ENCODE results near the gene TTBK1.

TTBK1 gene

DNA sequence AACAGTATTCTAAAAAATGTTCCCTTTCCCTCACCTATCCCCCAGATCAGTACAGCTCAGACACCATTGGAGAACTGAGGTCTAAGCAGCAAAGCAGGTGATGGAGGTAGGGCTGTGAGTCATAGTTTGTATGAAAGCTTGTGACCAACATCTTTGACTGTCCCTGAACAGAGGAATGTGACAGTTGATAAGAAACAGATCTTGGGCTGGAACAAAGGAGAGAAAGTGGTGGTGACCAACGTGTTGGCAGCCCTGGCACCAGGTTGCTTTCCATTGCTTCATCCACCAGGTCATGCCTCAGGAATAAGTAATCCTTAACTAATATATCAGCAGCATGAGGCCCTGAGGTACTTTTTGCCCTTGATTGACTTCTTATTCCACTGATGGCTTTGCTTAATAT lies 85.2 kb downstream of the TTBK1 start:
- H3K27ac ChIP-seq (ENCODE audit: insufficient read depth in 1 of 2, low read depth in 1 of 2, low read length in 2 of 2, poor library complexity in 1 of 2, severe bottlenecking in 2 of 2): no peak overlapping the region
- no peaks in the 10 kb centered on the region for H3K36me3 ChIP-seq (ENCODE audit: control insufficient read depth in 4 of 4, insufficient read depth in 4 of 4, low read length in 3 of 4)
- H3K9me3 ChIP-seq (ENCODE audit: control extremely low read depth in 1 of 5, control insufficient read depth in 4 of 5, insufficient read depth in 2 of 5, low read depth in 1 of 5, low read length in 4 of 5): no peaks in the 10 kb centered on the region
- H3K4me1 ChIP-seq (ENCODE audit: control extremely low read depth in 1 of 4, control insufficient read depth in 4 of 4, insufficient read depth in 4 of 4, low read length in 3 of 4): peaks cover 2 to 10% (median 5%) of the 10 kb centered on the region in 4 experiments
- ChIA-PET POLR2A (no interaction called here), CTCF (interaction anchor here (1.0 to 2.2 kb wide), 4 partner anchors 10 to 65 kb away, joined by 3 to 7 read pairs (median 4); partner anchors contain the start of gene CRIP3)
- 100% methylated on average over 1 of the region's 1 CpG for WGBS (ENCODE audit: insufficient coverage)
- H3K27me3 ChIP-seq (replicated peaks in 2 of 5; ENCODE audit: control insufficient read depth in 4 of 5, insufficient read depth in 5 of 5, low read length in 4 of 5): no peaks in the 10 kb centered on the region
- no peak for DNase-seq
- no peak overlapping the region for H3K4me3 ChIP-seq (ENCODE audit: control insufficient read depth in 1 of 7, extremely low read depth in 1 of 7, insufficient read depth in 4 of 7, low read depth in 2 of 7, low read length in 6 of 7)

DNA sequence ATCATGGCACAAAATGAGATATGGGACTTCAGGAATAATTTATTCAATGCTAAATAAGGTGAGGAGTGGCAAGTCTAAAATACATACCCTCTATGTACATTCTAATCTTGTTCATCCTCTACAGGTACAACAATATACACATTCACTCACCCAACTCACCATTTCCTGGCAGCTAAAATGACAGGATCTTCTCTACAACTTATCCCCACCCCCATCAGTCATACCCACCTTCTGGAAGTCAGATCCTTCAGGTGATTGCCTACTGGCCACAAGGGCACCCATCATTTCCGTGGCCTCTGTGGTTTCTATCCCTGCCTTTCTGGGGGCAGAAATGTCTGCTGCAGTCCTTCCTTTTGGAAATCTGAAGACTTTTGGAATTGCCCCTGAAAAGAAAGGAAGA lies 88.2 kb downstream of the TTBK1 start:
- 0% methylated on average over 1 of the region's 1 CpG for WGBS (ENCODE audit: insufficient coverage)
- Histone ChIP-seq H3K4me1 (ENCODE audit: control extremely low read depth in 1 of 4, control insufficient read depth in 4 of 4, insufficient read depth in 4 of 4, low read length in 3 of 4) (peaks cover 5 to 13% (median 8%) of the 10 kb centered on the region in 4 experiments), H3K36me3 (ENCODE audit: control insufficient read depth in 4 of 4, insufficient read depth in 4 of 4, low read length in 3 of 4) (peaks cover 0 to 2% (median under 1%) of the 10 kb centered on the region in 4 experiments), H3K27ac (ENCODE audit: insufficient read depth in 1 of 2, low read depth in 1 of 2, low read length in 2 of 2, poor library complexity in 1 of 2, severe bottlenecking in 2 of 2) (no peak overlapping the region), H3K9me3 (ENCODE audit: control extremely low read depth in 1 of 5, control insufficient read depth in 4 of 5, insufficient read depth in 2 of 5, low read depth in 1 of 5, low read length in 4 of 5) (no peaks in the 10 kb centered on the region), H3K27me3 (replicated peaks in 2 of 5; ENCODE audit: control insufficient read depth in 4 of 5, insufficient read depth in 5 of 5, low read length in 4 of 5) (no peaks in the 10 kb centered on the region), H3K4me3 (ENCODE audit: control insufficient read depth in 1 of 7, extremely low read depth in 1 of 7, insufficient read depth in 4 of 7, low read depth in 2 of 7, low read length in 6 of 7) (peak overlapping the region in 1 of 7 experiments; percentile 42)
- no peak for DNase-seq
- CTCF ChIA-PET: interaction anchor here (1.0 to 1.3 kb wide), 4 partner anchors 11 to 67 kb away, joined by 3 to 4 read pairs (median 4); no protein-coding TSS in a partner anchor
- POLR2A ChIA-PET: no interaction called here

DNA sequence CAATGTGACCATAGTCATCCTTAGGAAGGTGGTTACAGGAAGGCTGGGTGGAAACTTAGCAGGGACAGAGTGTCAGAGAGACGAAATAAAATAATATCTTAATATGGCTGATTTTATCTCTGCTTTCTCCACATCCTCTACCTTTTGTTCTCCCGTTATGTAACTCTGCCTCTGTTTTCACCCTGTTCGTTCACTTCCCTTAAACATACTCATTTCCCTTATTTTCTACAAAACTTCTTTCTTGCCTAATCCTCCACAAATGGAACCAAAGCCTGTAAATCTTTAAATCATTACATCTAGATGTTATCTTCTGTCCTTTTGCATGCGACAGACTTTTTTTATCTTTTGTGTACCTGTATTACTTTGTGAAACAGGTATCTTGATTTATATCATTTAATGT lies 88.6 kb downstream of the TTBK1 start:
- ChIA-PET POLR2A (no interaction called here), CTCF (interaction anchor here (1.0 kb wide), 1 partner anchor 18 kb away, joined by 3 read pairs; no protein-coding TSS in a partner anchor)
- Histone ChIP-seq H3K4me1 (ENCODE audit: control extremely low read depth in 1 of 4, control insufficient read depth in 4 of 4, insufficient read depth in 4 of 4, low read length in 3 of 4) (peaks cover 5 to 13% (median 8%) of the 10 kb centered on the region in 4 experiments), H3K27me3 (replicated peaks in 2 of 5; ENCODE audit: control insufficient read depth in 4 of 5, insufficient read depth in 5 of 5, low read length in 4 of 5) (no peaks in the 10 kb centered on the region), H3K27ac (ENCODE audit: insufficient read depth in 1 of 2, low read depth in 1 of 2, low read length in 2 of 2, poor library complexity in 1 of 2, severe bottlenecking in 2 of 2) (no peak overlapping the region), H3K9me3 (ENCODE audit: control extremely low read depth in 1 of 5, control insufficient read depth in 4 of 5, insufficient read depth in 2 of 5, low read depth in 1 of 5, low read length in 4 of 5) (no peaks in the 10 kb centered on the region), H3K4me3 (ENCODE audit: control insufficient read depth in 1 of 7, extremely low read depth in 1 of 7, insufficient read depth in 4 of 7, low read depth in 2 of 7, low read length in 6 of 7) (peak overlapping the region in 1 of 7 experiments; percentile 42), H3K36me3 (ENCODE audit: control insufficient read depth in 4 of 4, insufficient read depth in 4 of 4, low read length in 3 of 4) (peaks cover 0 to 4% (median under 1%) of the 10 kb centered on the region in 4 experiments)
- WGBS (ENCODE audit: insufficient coverage): 18% methylated on average over 2 of the region's 4 CpGs
- DNase-seq: peak in 2 of 3 donors; percentile 22 to 35

DNA sequence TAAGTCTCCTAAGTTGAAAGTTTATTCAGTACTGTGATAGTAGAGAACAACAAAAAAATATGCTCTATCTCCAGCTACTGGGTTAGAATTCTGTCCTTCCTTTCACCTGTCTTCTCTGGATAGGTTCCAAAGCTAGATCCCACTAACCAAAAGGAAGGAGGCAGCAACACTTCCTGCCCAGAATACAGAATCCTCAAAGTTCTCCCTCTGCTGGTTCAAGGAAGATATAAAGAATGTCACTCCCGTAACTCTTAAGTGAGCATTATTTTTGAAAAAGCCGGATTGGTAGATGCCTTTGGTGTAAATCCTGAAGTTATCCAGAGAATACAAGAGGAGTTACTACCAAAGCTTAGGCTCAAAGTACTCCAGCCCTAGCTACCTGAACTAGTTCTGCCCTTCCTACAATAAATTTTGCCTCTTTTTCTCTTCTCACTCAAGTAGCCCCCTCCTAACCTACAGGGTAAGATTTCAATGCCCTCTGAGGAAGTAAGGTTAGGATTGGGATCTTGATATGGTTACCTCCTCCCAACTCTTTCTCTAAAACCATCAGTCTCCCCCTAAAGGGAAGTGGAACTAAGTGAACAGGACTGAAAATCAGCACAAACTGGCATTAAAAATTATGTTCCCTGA lies 91.3 kb downstream of the TTBK1 start:
- H3K9me3 ChIP-seq (ENCODE audit: control extremely low read depth in 1 of 5, control insufficient read depth in 4 of 5, insufficient read depth in 2 of 5, low read depth in 1 of 5, low read length in 4 of 5): no peaks in the 10 kb centered on the region
- POLR2A ChIA-PET: no interaction called here
- H3K36me3 ChIP-seq (ENCODE audit: control insufficient read depth in 4 of 4, insufficient read depth in 4 of 4, low read length in 3 of 4): peaks cover 8 to 14% (median 10%) of the 10 kb centered on the region in 4 experiments
- peaks cover 5 to 13% (median 8%) of the 10 kb centered on the region in 4 experiments for H3K4me1 ChIP-seq (ENCODE audit: control extremely low read depth in 1 of 4, control insufficient read depth in 4 of 4, insufficient read depth in 4 of 4, low read length in 3 of 4)
- no peaks in the 10 kb centered on the region for H3K27me3 ChIP-seq (replicated peaks in 2 of 5; ENCODE audit: control insufficient read depth in 4 of 5, insufficient read depth in 5 of 5, low read length in 4 of 5)
- WGBS (ENCODE audit: insufficient coverage): 33% methylated on average over 1 of the region's 2 CpGs
- H3K4me3 ChIP-seq (ENCODE audit: control insufficient read depth in 1 of 7, extremely low read depth in 1 of 7, insufficient read depth in 4 of 7, low read depth in 2 of 7, low read length in 6 of 7): no peak overlapping the region
- CTCF ChIA-PET: interaction anchor here (0.6 to 5.0 kb wide), 14 partner anchors 14 to 172 kb away, joined by 3 to 35 read pairs (median 5); partner anchors contain the start of genes CRIP3 and SLC22A7
- DNase-seq: peak; percentile 32 to 51 (median 43)
- no peak overlapping the region for H3K27ac ChIP-seq (ENCODE audit: insufficient read depth in 1 of 2, low read depth in 1 of 2, low read length in 2 of 2, poor library complexity in 1 of 2, severe bottlenecking in 2 of 2)

DNA sequence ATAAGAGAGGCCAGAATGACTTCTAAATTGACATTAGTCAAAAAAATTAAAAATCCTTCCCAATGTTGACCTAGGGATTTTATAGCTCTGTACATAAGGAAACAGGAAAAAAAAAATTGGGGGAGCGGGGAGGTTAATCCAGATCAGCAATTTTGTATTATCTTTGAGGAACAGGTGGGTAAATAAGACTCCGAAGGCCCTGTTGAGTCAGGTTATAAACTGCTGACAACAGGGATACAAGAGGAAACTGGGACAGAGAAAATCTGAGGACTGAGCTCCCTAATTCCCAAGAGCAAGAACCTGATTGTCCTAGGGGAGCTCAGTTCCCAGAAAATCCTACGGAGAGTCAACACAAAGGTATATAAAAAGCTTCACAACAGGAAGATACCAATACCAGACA lies 92.2 kb downstream of the TTBK1 start:
- 81% methylated on average over 3 of the region's 3 CpGs for WGBS (ENCODE audit: insufficient coverage)
- CTCF ChIA-PET: interaction anchor here (0.7 to 5.0 kb wide), 13 partner anchors 15 to 171 kb away, joined by 3 to 35 read pairs (median 5); partner anchors contain the start of gene CRIP3
- POLR2A ChIA-PET: no interaction called here

DNA sequence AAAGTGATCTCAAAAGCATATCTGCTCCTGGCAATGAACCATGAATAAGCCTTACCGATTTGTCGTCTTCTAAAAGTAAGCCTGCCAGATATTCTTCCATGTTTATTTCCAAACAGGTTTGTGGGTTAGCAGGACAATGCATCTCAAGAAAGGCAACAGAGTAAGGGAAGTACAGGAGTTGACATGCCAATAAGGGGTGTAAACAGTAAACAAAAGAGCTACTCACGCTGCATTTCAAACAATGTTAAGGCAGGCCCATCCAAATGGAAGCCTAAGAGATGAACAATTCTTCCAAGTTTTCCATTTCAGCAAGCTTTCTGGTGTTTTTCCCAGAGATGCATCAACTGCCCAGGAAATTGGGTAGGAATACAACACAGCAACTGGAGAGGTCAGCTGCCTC lies 93.1 kb downstream of the TTBK1 start:
- peaks cover 10 to 27% (median 19%) of the 10 kb centered on the region in 4 experiments for H3K36me3 ChIP-seq (ENCODE audit: control insufficient read depth in 4 of 4, insufficient read depth in 4 of 4, low read length in 3 of 4)
- no peaks in the 10 kb centered on the region for H3K27me3 ChIP-seq (replicated peaks in 2 of 5; ENCODE audit: control insufficient read depth in 4 of 5, insufficient read depth in 5 of 5, low read length in 4 of 5)
- CTCF ChIA-PET: interaction anchor here (0.6 to 5.0 kb wide), 7 partner anchors 11 to 103 kb away, joined by 3 to 33 read pairs (median 4); partner anchors contain the start of gene CRIP3
- POLR2A ChIA-PET: no interaction called here
- no peak overlapping the region for H3K4me3 ChIP-seq (ENCODE audit: control insufficient read depth in 1 of 7, extremely low read depth in 1 of 7, insufficient read depth in 4 of 7, low read depth in 2 of 7, low read length in 6 of 7)
- peaks cover 5 to 11% (median 8%) of the 10 kb centered on the region in 4 experiments for H3K4me1 ChIP-seq (ENCODE audit: control extremely low read depth in 1 of 4, control insufficient read depth in 4 of 4, insufficient read depth in 4 of 4, low read length in 3 of 4)
- no peak for DNase-seq
- no peak overlapping the region for H3K27ac ChIP-seq (ENCODE audit: insufficient read depth in 1 of 2, low read depth in 1 of 2, low read length in 2 of 2, poor library complexity in 1 of 2, severe bottlenecking in 2 of 2)
- no peaks in the 10 kb centered on the region for H3K9me3 ChIP-seq (ENCODE audit: control extremely low read depth in 1 of 5, control insufficient read depth in 4 of 5, insufficient read depth in 2 of 5, low read depth in 1 of 5, low read length in 4 of 5)
- WGBS (ENCODE audit: insufficient coverage): 85% methylated on average over 3 of the region's 3 CpGs

More for the DNA sequence above, 92.2 kb downstream of the TTBK1 start:
- no peaks in the 10 kb centered on the region for H3K9me3 ChIP-seq (ENCODE audit: control extremely low read depth in 1 of 5, control insufficient read depth in 4 of 5, insufficient read depth in 2 of 5, low read depth in 1 of 5, low read length in 4 of 5)
- no peak overlapping the region for H3K27ac ChIP-seq (ENCODE audit: insufficient read depth in 1 of 2, low read depth in 1 of 2, low read length in 2 of 2, poor library complexity in 1 of 2, severe bottlenecking in 2 of 2)
- peaks cover 10 to 23% (median 15%) of the 10 kb centered on the region in 4 experiments for H3K36me3 ChIP-seq (ENCODE audit: control insufficient read depth in 4 of 4, insufficient read depth in 4 of 4, low read length in 3 of 4)
- no peaks in the 10 kb centered on the region for H3K27me3 ChIP-seq (replicated peaks in 2 of 5; ENCODE audit: control insufficient read depth in 4 of 5, insufficient read depth in 5 of 5, low read length in 4 of 5)
- peaks cover 5 to 13% (median 8%) of the 10 kb centered on the region in 4 experiments for H3K4me1 ChIP-seq (ENCODE audit: control extremely low read depth in 1 of 4, control insufficient read depth in 4 of 4, insufficient read depth in 4 of 4, low read length in 3 of 4)
- DNase-seq: no peak
- H3K4me3 ChIP-seq (ENCODE audit: control insufficient read depth in 1 of 7, extremely low read depth in 1 of 7, insufficient read depth in 4 of 7, low read depth in 2 of 7, low read length in 6 of 7): no peak overlapping the region
